Measurements from ENCODE around the gene ADAMTSL5.

ADAMTSL5 gene

GRCh38 chr19:1455336-1456120 is 57.3 kb downstream of the ADAMTSL5 start:
- Histone ChIP-seq H3K9ac (peak overlapping the region in 8 of 11 experiments; percentile 39 to 82 (median 70); a peak in 14 of 22 replicates), H3K27ac (peak overlapping the region in 8 of 11 experiments; percentile 54 to 91 (median 79); a peak in 16 of 22 replicates), H3K9me3 (replicated peaks in 1 of 11) (0 out of 22 replicates have a peak, but pooled peaks cover 0 to 7% (median 0%) of the 10 kb centered on the region in 11 experiments), H3K4me1 (peaks cover 44 to 58% (median 50%) of the 10 kb centered on the region in 10 experiments), H3K4me2 (peak overlapping the region; percentile 79 to 97 (median 87)), H3K4me3 (peak overlapping the region; percentile 23 to 54 (median 46); a peak in 15 of 20 replicates), H3K36me3 (peaks cover 0 to 9% (median 6%) of the 10 kb centered on the region in 11 experiments; a peak in 12 of 22 replicates), H3K27me3 (peaks cover 52 to 82% (median 74%) of the 10 kb centered on the region in 11 experiments), H4K20me1 (peaks cover 16 to 95% (median 61%) of the 10 kb centered on the region in 11 experiments; a peak in 20 of 22 replicates)
- no peak for TF ChIP-seq Cebpa-rat (IDR thresholded peaks at IDR 0.05)

Data from BLaER1 treated with 17β-estradiol and CSF1 and Interleukin-3, amounts not matched to agents 10 nM and 100 nM (cell line).